Endothelial cell of umbilical vein (primary cell): Measurements from ENCODE around the gene UBE3A. TPM values are rescaled to one million over a fixed set of nuclear protein-coding genes. Genes with fewer than 3 reads are reported as not detected.
A peak's percentile ranks its signal among the peaks of the same experiment; 100 is the strongest.
"Not testable (repeated sequence)": the region's sequence is repeated elsewhere in the genome, so short reads cannot be mapped to it uniquely, and the experiment has no call there.

Experiments
- BruUV-seq: library from RNA; stranded (reverse); fragments of 400-500 nt; replicated peaks from 2 replicates; lab custom pipeline; 2021; lab: Mats Ljungman, UMichigan
- CTCF ChIA-PET: fragments of 300-600, 350-600 bp; sonication (Branson Sonifier 250); formaldehyde crosslinking; loops from one replicate; lab custom pipeline; 2021; ENCODE audit warnings: antibody characterized with exemption, inconsistent platforms; lab: Charles Lee
- POLR2A ChIA-PET: fragments of 300-600, 350-600 bp; sonication (Branson Sonifier 250); formaldehyde crosslinking; loops from one replicate; lab custom pipeline; 2021; ENCODE audit warnings: antibody characterized with exemption, inconsistent platforms; lab: Charles Lee
- DNase-seq: peaks from one replicate; pipeline ENCODE4 v3.0.0-alpha.2; 2011; ENCODE audit warnings: low read depth, low spot score
- FAIRE-seq: peaks from 2 replicates; lab custom pipeline; 2011; peaks lifted over from hg19 to GRCh38; lab: Jason Lieb, UNC
- H2AFZ ChIP-seq: 2 replicates; pipeline ENCODE4 v1.6.0; 2012; ENCODE audit warnings: low read depth, low read length, control low read depth, inconsistent platforms
- H3K27ac ChIP-seq: 2 replicates; pipeline ENCODE4 v1.5.1; 2011; ENCODE audit warnings: low read depth, mild to moderate bottlenecking, control low read depth, low read length, moderate library complexity; ENCODE audit not compliant: insufficient read depth
- H3K27me3 ChIP-seq, 2 experiments: 2 replicates each; pipeline versions ENCODE4 v1.6.0 to v1.6.1; 2011; ENCODE audit warnings: low read length in 2 of 2, mixed read lengths in 1 of 2; ENCODE audit not compliant: control insufficient read depth in 2 of 2, insufficient read depth in 2 of 2
- H3K36me3 ChIP-seq, 2 experiments: 2 replicates in 1 of 2; 3 replicates in 1 of 2; pipeline ENCODE4 v1.5.1; 2011; ENCODE audit warnings: low read length in 2 of 2, mild to moderate bottlenecking in 1 of 2, moderate library complexity in 1 of 2; ENCODE audit not compliant: control insufficient read depth in 2 of 2, insufficient read depth in 2 of 2; ENCODE audit errors: extremely low read depth in 1 of 2
- H3K4me1 ChIP-seq: 3 replicates; pipeline ENCODE4 v1.5.1; 2011; ENCODE audit warnings: mild to moderate bottlenecking, low read length; ENCODE audit not compliant: control insufficient read depth, insufficient read depth; ENCODE audit errors: extremely low read depth
- H3K4me2 ChIP-seq: 2 replicates; pipeline ENCODE4 v1.6.1; 2011; ENCODE audit warnings: low read length, control low read depth, mixed read lengths; ENCODE audit not compliant: insufficient read depth
- H3K4me3 ChIP-seq, 3 experiments: fragments of 200-600 bp in 1 of 3; sonication (generic), shearing (Covaris generic) in 1 of 3; replicated peaks in 1 of 3; 2 replicates each; pipeline ENCODE4 v1.5.1; 2011 to 2016; ENCODE audit warnings: control low read depth in 3 of 3, low read length in 3 of 3, mild to moderate bottlenecking in 2 of 3, inconsistent platforms in 1 of 3, low read depth in 1 of 3, moderate library complexity in 1 of 3; ENCODE audit not compliant: insufficient read depth in 1 of 3
- H3K79me2 ChIP-seq: 2 replicates; pipeline ENCODE4 v1.6.0; 2012; ENCODE audit warnings: low read length, inconsistent platforms; ENCODE audit not compliant: control insufficient read depth, insufficient read depth
- H3K9ac ChIP-seq: replicated peaks from 2 replicates; pipeline ENCODE3; 2011; ENCODE audit warnings: low read length, control low read depth; ENCODE audit not compliant: insufficient read depth; ENCODE audit errors: extremely low read depth
- H3K9me1 ChIP-seq: replicated peaks from 3 replicates; pipeline ENCODE4 v1.6.0; 2011; ENCODE audit warnings: mild to moderate bottlenecking, low read length; ENCODE audit not compliant: control insufficient read depth, insufficient read depth; ENCODE audit errors: extremely low read depth
- H3K9me3 ChIP-seq: replicated peaks from 2 replicates; pipeline ENCODE4 v1.5.1; 2012; ENCODE audit warnings: low read length, inconsistent platforms; ENCODE audit not compliant: control insufficient read depth, insufficient read depth
- H4K20me1 ChIP-seq: replicated peaks from 2 replicates; pipeline ENCODE3; 2011; ENCODE audit warnings: mild to moderate bottlenecking, low read length; ENCODE audit not compliant: control insufficient read depth, insufficient read depth; ENCODE audit errors: extremely low read depth
- EZH2 ChIP-seq: IDR thresholded peaks from 2 replicates; pipeline ENCODE4 v1.6.1; 2012; ENCODE audit warnings: borderline replicate concordance, low read depth, mild to moderate bottlenecking, moderate library complexity, low read length, inconsistent platforms; ENCODE audit not compliant: severe bottlenecking
- FOS ChIP-seq: IDR thresholded peaks from 2 replicates; pipeline ENCODE4 v1.6.1; 2011; ENCODE audit warnings: mild to moderate bottlenecking, low read length, moderate library complexity, borderline replicate concordance; ENCODE audit not compliant: insufficient read depth
- GATA2 ChIP-seq: IDR thresholded peaks from 2 replicates; pipeline ENCODE4 v1.7.0; 2011; ENCODE audit warnings: low read depth, mild to moderate bottlenecking, moderate library complexity, mixed read lengths, low read length; ENCODE audit not compliant: insufficient read length, insufficient read depth
- JUN ChIP-seq: IDR thresholded peaks from 2 replicates; pipeline ENCODE4 v1.6.1; 2011; ENCODE audit warnings: borderline replicate concordance, low read depth; ENCODE audit not compliant: insufficient read length, insufficient read depth
- MYC ChIP-seq: IDR thresholded peaks from one replicate; pipeline ENCODE4 v1.6.1; 2011; ENCODE audit warnings: mild to moderate bottlenecking, low read depth, low read length
- POLR2A ChIP-seq: IDR thresholded peaks from 2 replicates; pipeline ENCODE4 v1.6.1; 2012; ENCODE audit warnings: low read depth, mild to moderate bottlenecking, control low read depth, low read length
- POLR2AphosphoS5 ChIP-seq: IDR thresholded peaks from 2 replicates; pipeline ENCODE4 v1.6.1; 2012; ENCODE audit warnings: low read depth, mild to moderate bottlenecking, control low read depth, low read length, moderate library complexity; ENCODE audit not compliant: insufficient read depth
- dilution Hi-C: fragments of 300-500 bp; cut with MboI; formaldehyde crosslinking; loops from one replicate; pipeline ENCODE4 v1.15.0; 2019; ENCODE audit warnings: low sequenced_read_pairs; ENCODE audit not compliant: extremely low pct_ligation_motif_present
- intact Hi-C: fragments of 100-400 bp; cut with micrococcal nuclease; formaldehyde crosslinking; loops from one replicate; pipeline ENCODE4 v1.10.0; 2022
- polyA plus RNA-seq, 4 experiments: library from polyadenylated mRNA; depleted of rRNA in 3 of 4; stranded (reverse) in 3 of 4; unstranded in 1 of 4; fragments of >200 nt; gene quantifications; 2 replicates each; pipeline versions ENCODE4 v1.2.1 to v1.2.3, GENCODE V29; 2011 to 2012; ENCODE audit warnings: missing spikeins in 1 of 4
- total RNA-seq: library from RNA; stranded (reverse); gene quantifications from 2 replicates; pipeline ENCODE4 v1.2.3, GENCODE V29; 2021
- TF ChIP-seq, protein P1 (sequence below), 2 donors: IDR thresholded peaks; 1 replicate in 1 of 2; 2 replicates in 1 of 2; pipeline ENCODE4 v1.5.1; 2011; ENCODE audit warnings: low read length in 2 of 2, mild to moderate bottlenecking in 2 of 2, moderate library complexity in 2 of 2, control low read depth in 1 of 2, inconsistent platforms in 1 of 2, low read depth in 1 of 2; ENCODE audit not compliant: insufficient read depth in 1 of 2; ENCODE audit errors: extremely low read depth in 1 of 2
- TF ChIP-seq, protein P2 (sequence below): IDR thresholded peaks from 2 replicates; pipeline ENCODE4 v1.6.1; 2011; ENCODE audit not compliant: insufficient read depth, insufficient read length

UBE3A gene
- total and polyA plus RNA-seq, 2 donors (not counting 3 experiments of a cell fraction or from before 2014, with no cell fraction given) = 8.5 to 69.3 TPM

DNA sequence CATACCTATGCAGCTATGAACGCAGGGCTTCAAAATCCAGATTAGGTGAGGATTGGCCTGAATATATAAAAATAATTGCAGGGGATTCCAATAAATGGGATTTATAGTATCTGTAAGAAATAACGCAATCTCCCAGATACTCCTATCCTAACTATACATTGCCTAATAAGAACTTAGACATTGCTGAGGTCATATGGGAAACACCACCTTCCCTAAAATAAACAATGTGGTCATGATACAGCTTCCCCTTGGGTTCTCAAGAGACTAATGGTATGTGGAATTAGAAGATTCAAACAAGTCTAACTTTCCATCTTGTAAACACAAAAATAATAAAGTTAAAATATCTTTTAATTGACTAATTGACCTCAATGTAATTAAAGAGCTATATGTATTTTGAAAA lies 28.2 kb downstream of the UBE3A start:
- no peak overlapping the region for H2AFZ ChIP-seq
- H3K27me3 ChIP-seq = no peaks in the 10 kb centered on the region
- H3K4me1 ChIP-seq = no peaks in the 10 kb centered on the region
- no peak overlapping the region for H3K27ac ChIP-seq
- DNase-seq (no peak), FAIRE-seq (no peak)
- no peak overlapping the region for H3K4me3 ChIP-seq
- H3K9me3 ChIP-seq = no peaks in the 10 kb centered on the region
- H3K9ac ChIP-seq = no peak overlapping the region
- ChIA-PET CTCF (interaction anchor here (1.8 kb wide), 1 partner anchor 9 kb away, joined by 6 read pairs; no protein-coding TSS in a partner anchor), POLR2A (no interaction called here)
- no peak for TF ChIP-seq GATA2
- no peak for TF ChIP-seq MYC
- TF ChIP-seq FOS = no peak
- TF ChIP-seq, protein P1, sequence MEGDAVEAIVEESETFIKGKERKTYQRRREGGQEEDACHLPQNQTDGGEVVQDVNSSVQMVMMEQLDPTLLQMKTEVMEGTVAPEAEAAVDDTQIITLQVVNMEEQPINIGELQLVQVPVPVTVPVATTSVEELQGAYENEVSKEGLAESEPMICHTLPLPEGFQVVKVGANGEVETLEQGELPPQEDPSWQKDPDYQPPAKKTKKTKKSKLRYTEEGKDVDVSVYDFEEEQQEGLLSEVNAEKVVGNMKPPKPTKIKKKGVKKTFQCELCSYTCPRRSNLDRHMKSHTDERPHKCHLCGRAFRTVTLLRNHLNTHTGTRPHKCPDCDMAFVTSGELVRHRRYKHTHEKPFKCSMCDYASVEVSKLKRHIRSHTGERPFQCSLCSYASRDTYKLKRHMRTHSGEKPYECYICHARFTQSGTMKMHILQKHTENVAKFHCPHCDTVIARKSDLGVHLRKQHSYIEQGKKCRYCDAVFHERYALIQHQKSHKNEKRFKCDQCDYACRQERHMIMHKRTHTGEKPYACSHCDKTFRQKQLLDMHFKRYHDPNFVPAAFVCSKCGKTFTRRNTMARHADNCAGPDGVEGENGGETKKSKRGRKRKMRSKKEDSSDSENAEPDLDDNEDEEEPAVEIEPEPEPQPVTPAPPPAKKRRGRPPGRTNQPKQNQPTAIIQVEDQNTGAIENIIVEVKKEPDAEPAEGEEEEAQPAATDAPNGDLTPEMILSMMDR (IDR thresholded peaks at IDR 0.05; ENCODE audit: extremely low read depth in 1 of 2, insufficient read depth in 1 of 2, low read depth in 1 of 2, low read length in 2 of 2) = no peak
- TF ChIP-seq POLR2A = no peak
- TF ChIP-seq EZH2 = no peak
- TF ChIP-seq, protein P2, sequence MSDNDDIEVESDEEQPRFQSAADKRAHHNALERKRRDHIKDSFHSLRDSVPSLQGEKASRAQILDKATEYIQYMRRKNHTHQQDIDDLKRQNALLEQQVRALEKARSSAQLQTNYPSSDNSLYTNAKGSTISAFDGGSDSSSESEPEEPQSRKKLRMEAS = no peak
- no peak for TF ChIP-seq JUN
- no peak for TF ChIP-seq POLR2AphosphoS5
- peaks cover 14% of the 10 kb centered on the region for H4K20me1 ChIP-seq
- peaks cover 88% of the 10 kb centered on the region for H3K79me2 ChIP-seq
- no TSS peak for BruUV-seq
- no peaks in the 10 kb centered on the region for H3K9me1 ChIP-seq
- dilution Hi-C loops = no loop called here
- no peaks in the 10 kb centered on the region for H3K36me3 ChIP-seq
- H3K4me2 ChIP-seq = no peak overlapping the region
- intact Hi-C loops = no loop called here

DNA sequence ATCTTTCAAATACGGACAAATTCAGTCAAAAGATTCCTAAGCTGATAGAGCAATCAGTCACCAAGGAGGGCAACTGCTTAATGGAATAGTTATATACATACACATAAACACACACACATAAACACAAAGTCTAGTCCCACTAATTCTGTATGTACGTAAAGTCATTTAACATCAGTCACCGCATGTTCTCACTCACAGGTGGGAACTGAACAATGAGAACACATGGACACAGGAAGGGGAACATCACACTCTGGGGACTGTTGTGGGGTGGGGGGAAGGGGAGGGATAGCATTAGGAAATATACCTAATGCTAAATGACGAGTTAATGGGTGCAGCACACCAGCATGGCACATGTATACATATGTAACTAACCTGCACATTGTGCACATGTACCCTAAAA lies 29.1 kb downstream of the UBE3A start:
- H3K9me3 ChIP-seq, FAIRE-seq, H3K4me3 ChIP-seq, BruUV-seq, POLR2A ChIA-PET, H4K20me1 ChIP-seq, CTCF ChIA-PET, H3K36me3 ChIP-seq, dilution Hi-C loops, H3K4me1 ChIP-seq, H3K4me2 ChIP-seq, H3K27ac ChIP-seq, H2AFZ ChIP-seq, H3K9me1 ChIP-seq, H3K9ac ChIP-seq, H3K27me3 ChIP-seq: not testable (repeated sequence)
- H3K79me2 ChIP-seq = peaks cover 86% of the 10 kb centered on the region
- peak; percentile 5 for DNase-seq
- intact Hi-C loops = loop anchor here (5.0 kb wide), 1 partner anchor 37 kb away; no protein-coding TSS in a partner anchor
